ENCODE measurements around the gene FGF9. TPM values are rescaled to one million over a fixed set of nuclear protein-coding genes. Genes with fewer than 3 reads are reported as not detected.

The FGF9 gene
- total and polyA plus RNA-seq, 2 of the 8 experiments (the other 6 are each of a cell fraction or from before 2014, with no cell fraction given) = 0.02 TPM; not detected in 1

DNA sequence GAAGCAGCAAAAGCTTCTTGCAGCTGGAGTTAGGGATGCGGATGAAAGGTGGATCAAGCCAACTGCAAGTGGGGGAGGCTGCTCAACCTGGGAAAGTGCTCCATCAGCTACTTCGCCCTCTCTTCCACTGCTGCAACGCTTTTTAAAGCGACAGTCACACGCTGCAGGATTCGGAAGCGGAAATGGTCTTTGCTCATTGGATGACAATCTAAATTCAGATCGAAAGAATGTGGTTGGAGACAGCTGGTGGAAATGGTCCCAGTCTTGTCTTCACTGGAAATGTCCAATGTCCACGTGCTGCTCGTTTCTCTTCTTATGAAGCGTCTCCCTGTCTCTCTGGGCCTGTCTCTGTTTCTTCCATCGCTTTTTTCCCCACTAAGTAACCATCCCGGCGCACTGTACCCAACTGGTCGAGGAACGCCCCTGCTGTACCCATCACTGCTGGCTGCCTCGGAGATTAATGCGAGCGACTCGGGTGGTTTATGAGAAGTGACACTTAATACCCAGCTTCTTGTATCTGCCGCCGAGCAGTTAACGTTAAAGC lies 2.1 kb upstream of the FGF9 start:
- Histone ChIP-seq H2BK20ac (ENCODE audit: low read length) (no peak overlapping the region), H3K36me3 (ENCODE audit: control insufficient read depth in 2 of 4, insufficient read depth in 4 of 4, low read length in 3 of 4) (no peaks in the 10 kb centered on the region), H3K27ac (ENCODE audit: low read depth, low read length) (no peak overlapping the region), H3K79me2 (ENCODE audit: control insufficient read depth in 1 of 2, insufficient read depth in 2 of 2, low read length in 2 of 2) (no peaks in the 10 kb centered on the region), H4K20me1 (replicated peaks in 1 of 2; ENCODE audit: control insufficient read depth in 1 of 2, insufficient read depth in 2 of 2, low read length in 2 of 2) (peaks cover 6 to 12% of the 10 kb centered on the region in 2 experiments), H3K4me1 (replicated peaks in 1 of 4; ENCODE audit: control insufficient read depth in 3 of 4, insufficient read depth in 4 of 4, low read length in 3 of 4) (peaks cover 3 to 22% (median 11%) of the 10 kb centered on the region in 4 experiments; a peak in 5 of 7 replicates), H4K8ac (ENCODE audit: extremely low read depth, insufficient read depth, low read length) (no peak overlapping the region; the same call in 1 of the 2 replicates), H2BK12ac (ENCODE audit: low read depth, low read length) (peak overlapping the region; percentile 27; the same call in 1 of the 2 replicates), H3K9ac (replicated peaks in 1 of 4; ENCODE audit: extremely low read depth in 1 of 4, low read depth in 3 of 4, low read length in 3 of 4) (no peak overlapping the region; a peak in 1 of 7 replicates), H2AK5ac (ENCODE audit: low read depth, low read length) (no peak overlapping the region), H3K4me3 (ENCODE audit: extremely low read depth in 1 of 4, insufficient read depth in 2 of 4, low read depth in 3 of 4, low read length in 4 of 4) (peak overlapping the region; percentile 51 to 82 (median 68)), H3K23me2 (ENCODE audit: low read depth, low read length) (peaks cover 23% of the 10 kb centered on the region), H4K5ac (ENCODE audit: insufficient read length, low read depth, low read length) (no peak overlapping the region), H3K14ac (ENCODE audit: insufficient read length) (no peak overlapping the region), H4K91ac (replicated peaks; ENCODE audit: insufficient read length, low read length) (no peak overlapping the region), H3K79me1 (ENCODE audit: low read depth, low read length) (no peaks in the 10 kb centered on the region), H3K18ac (ENCODE audit: extremely low read depth, low read length) (no peak overlapping the region), H2BK5ac (ENCODE audit: low read depth, low read length) (no peak overlapping the region), H3K23ac (ENCODE audit: insufficient read length) (no peak overlapping the region), H3K4ac (replicated peaks; ENCODE audit: insufficient read length, low read depth, low read length) (no peak overlapping the region), H2BK15ac (ENCODE audit: low read length) (no peak overlapping the region), H2AFZ (ENCODE audit: low read length) (peak overlapping the region; percentile 97), H3K27me3 (replicated peaks in 1 of 4; ENCODE audit: control insufficient read depth in 3 of 4, extremely low read depth in 1 of 4, insufficient read depth in 3 of 4, low read length in 3 of 4) (peaks cover 40 to 69% (median 58%) of the 10 kb centered on the region in 4 experiments), H3K56ac (replicated peaks; ENCODE audit: insufficient read length, low read depth, low read length) (no peak overlapping the region), H3K9me3 (ENCODE audit: insufficient read depth in 2 of 2, low read depth in 1 of 2, low read length in 1 of 2) (no peaks in the 10 kb centered on the region), H2BK120ac (replicated peaks; ENCODE audit: low read depth, low read length) (no peak overlapping the region), H3K4me2 (ENCODE audit: insufficient read depth in 1 of 2, low read depth in 2 of 2, low read length in 2 of 2) (peak overlapping the region; percentile 90 to 97)
- WGBS, 2 experiments (ENCODE audit: extremely low coverage in 1 of 2, insufficient coverage in 1 of 2, insufficient read length in 1 of 2, insufficient replicate concordance in 2 of 2, low coverage in 1 of 2, low lambda C conversion rate in 2 of 2, missing lambda C conversion rate in 1 of 2) = 3% methylated on average over 23 of the region's 23 CpGs; no CpG with 5 or more reads in 1 of the 2 experiments
- ChIA-PET POLR2A (ENCODE audit: partially characterized antibody) (interaction anchor here (0.6 to 2.2 kb wide), 4 partner anchors 10 to 398 kb away, joined by 3 to 8 read pairs (median 3); partner anchors contain the start of gene ZDHHC20), CTCF (ENCODE audit: partially characterized antibody) (interaction anchor here (0.6 to 1.6 kb wide), 2 partner anchors 9 to 980 kb away, joined by 3 to 4 read pairs; no protein-coding TSS in a partner anchor)
- DNase-seq (ENCODE audit: low read depth in 1 of 2, low spot score in 2 of 2) (no peak), FAIRE-seq (peak; percentile 77)
- TF ChIP-seq POLR2A (IDR thresholded peaks at IDR 0.05; ENCODE audit: control extremely low read depth in 1 of 2, low read depth in 2 of 2, low read length in 2 of 2) (no peak), SP1 (IDR thresholded peaks at IDR 0.05; ENCODE audit: low read depth, low read length) (no peak), BACH1 (IDR thresholded peaks at IDR 0.05; ENCODE audit: low read length) (0 out of 2 replicates have a peak, but pooled peaks have one; percentile 31), CHD1 (IDR thresholded peaks at IDR 0.05; ENCODE audit: low read depth, low read length) (no peak), EZH2 (IDR thresholded peaks at IDR 0.05; ENCODE audit: low read depth, low read length, severe bottlenecking) (peak; percentile 54), SAP30 (IDR thresholded peaks at IDR 0.05; ENCODE audit: insufficient read depth, insufficient replicate concordance, low read length) (peak; percentile 31), GABPA (IDR thresholded peaks at IDR 0.05; ENCODE audit: borderline replicate concordance, insufficient read depth, low read length) (no peak), RBBP5 (IDR thresholded peaks at IDR 0.05; ENCODE audit: borderline replicate concordance, low read depth, low read length) (no peak), SUZ12 (IDR thresholded peaks at IDR 0.05; ENCODE audit: low read length) (peak; percentile 53), TAF1 (IDR thresholded peaks at IDR 0.05; ENCODE audit: low read depth, low read length) (no peak; the same call in 1 of the 2 replicates)
- TF ChIP-seq, protein P1, sequence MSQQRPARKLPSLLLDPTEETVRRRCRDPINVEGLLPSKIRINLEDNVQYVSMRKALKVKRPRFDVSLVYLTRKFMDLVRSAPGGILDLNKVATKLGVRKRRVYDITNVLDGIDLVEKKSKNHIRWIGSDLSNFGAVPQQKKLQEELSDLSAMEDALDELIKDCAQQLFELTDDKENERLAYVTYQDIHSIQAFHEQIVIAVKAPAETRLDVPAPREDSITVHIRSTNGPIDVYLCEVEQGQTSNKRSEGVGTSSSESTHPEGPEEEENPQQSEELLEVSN (IDR thresholded peaks at IDR 0.05) = no peak
- TF ChIP-seq, protein P2, sequence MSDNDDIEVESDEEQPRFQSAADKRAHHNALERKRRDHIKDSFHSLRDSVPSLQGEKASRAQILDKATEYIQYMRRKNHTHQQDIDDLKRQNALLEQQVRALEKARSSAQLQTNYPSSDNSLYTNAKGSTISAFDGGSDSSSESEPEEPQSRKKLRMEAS (IDR thresholded peaks at IDR 0.05) = 0 out of 2 replicates have a peak, but pooled peaks have one; percentile 26

All from H1 (cell line).